WTC11 (cell line): ENCODE results near the gene TBC1D1.

ENCODE experiments used
- CREM ChIP-seq: sonication (generic); formaldehyde crosslinking; IDR thresholded peaks from 2 replicates; pipeline ENCODE4 v1.8.1; 2022; ENCODE audit warnings: mild to moderate bottlenecking, missing genetic modification reagents, moderate library complexity
- ESRRA ChIP-seq: sonication (generic); formaldehyde crosslinking; IDR thresholded peaks from 2 replicates; pipeline ENCODE4 v1.8.1; 2022; ENCODE audit warnings: mild to moderate bottlenecking, missing genetic modification reagents, borderline replicate concordance
- ETV6 ChIP-seq: sonication (generic); formaldehyde crosslinking; IDR thresholded peaks from 2 replicates; pipeline ENCODE4 v1.8.1; 2022; ENCODE audit warnings: mild to moderate bottlenecking, missing genetic modification reagents
- FOXK1 ChIP-seq: sonication (generic); formaldehyde crosslinking; IDR thresholded peaks from 2 replicates; pipeline ENCODE4 v1.8.0; 2022; ENCODE audit warnings: mild to moderate bottlenecking, moderate library complexity, missing genetic modification reagents
- GABPB1 ChIP-seq: sonication (generic); formaldehyde crosslinking; IDR thresholded peaks from 2 replicates; pipeline ENCODE4 v1.8.1; 2023; ENCODE audit warnings: mild to moderate bottlenecking, missing genetic modification reagents
- KAT7 ChIP-seq: sonication (generic); formaldehyde crosslinking; IDR thresholded peaks from 2 replicates; pipeline ENCODE4 v1.8.1; 2023; ENCODE audit warnings: missing genetic modification reagents, mild to moderate bottlenecking, borderline replicate concordance
- NR1H2 ChIP-seq: sonication (generic); formaldehyde crosslinking; IDR thresholded peaks from 2 replicates; pipeline ENCODE4 v1.9.0; 2021; ENCODE audit warnings: mild to moderate bottlenecking, moderate library complexity, missing genetic modification reagents
- TCF7 ChIP-seq: sonication (generic); formaldehyde crosslinking; IDR thresholded peaks from 2 replicates; pipeline ENCODE4 v1.8.0; 2022; ENCODE audit warnings: mild to moderate bottlenecking, low read depth, missing genetic modification reagents, moderate library complexity
- ZNF423 ChIP-seq: fragments of 250-450 bp; sonication (Bioruptor Pico); IDR thresholded peaks from 2 replicates; pipeline ENCODE4 v2.1.2; 2022; ENCODE audit warnings: mild to moderate bottlenecking, moderate library complexity
- TF ChIP-seq, protein P1 (sequence below): fragments of 200-600 bp; IDR thresholded peaks from 2 replicates; pipeline ENCODE4 v1.8.0; 2022; ENCODE audit warnings: antibody characterized with exemption
- TF ChIP-seq, protein P2 (sequence below): sonication (generic); formaldehyde crosslinking; IDR thresholded peaks from 2 replicates; pipeline ENCODE4 v1.8.1; 2023; ENCODE audit warnings: mild to moderate bottlenecking, missing genetic modification reagents, moderate library complexity
- TF ChIP-seq, protein P3 (sequence below): sonication (generic); formaldehyde crosslinking; IDR thresholded peaks from 2 replicates; pipeline ENCODE4 v1.8.0; 2023; ENCODE audit warnings: mild to moderate bottlenecking, missing genetic modification reagents
- TF ChIP-seq, protein P4 (sequence below): sonication (generic); formaldehyde crosslinking; IDR thresholded peaks from 2 replicates; pipeline ENCODE4 v1.8.1; 2022; ENCODE audit warnings: low read depth, mild to moderate bottlenecking, moderate library complexity, missing genetic modification reagents, borderline replicate concordance

DNA sequence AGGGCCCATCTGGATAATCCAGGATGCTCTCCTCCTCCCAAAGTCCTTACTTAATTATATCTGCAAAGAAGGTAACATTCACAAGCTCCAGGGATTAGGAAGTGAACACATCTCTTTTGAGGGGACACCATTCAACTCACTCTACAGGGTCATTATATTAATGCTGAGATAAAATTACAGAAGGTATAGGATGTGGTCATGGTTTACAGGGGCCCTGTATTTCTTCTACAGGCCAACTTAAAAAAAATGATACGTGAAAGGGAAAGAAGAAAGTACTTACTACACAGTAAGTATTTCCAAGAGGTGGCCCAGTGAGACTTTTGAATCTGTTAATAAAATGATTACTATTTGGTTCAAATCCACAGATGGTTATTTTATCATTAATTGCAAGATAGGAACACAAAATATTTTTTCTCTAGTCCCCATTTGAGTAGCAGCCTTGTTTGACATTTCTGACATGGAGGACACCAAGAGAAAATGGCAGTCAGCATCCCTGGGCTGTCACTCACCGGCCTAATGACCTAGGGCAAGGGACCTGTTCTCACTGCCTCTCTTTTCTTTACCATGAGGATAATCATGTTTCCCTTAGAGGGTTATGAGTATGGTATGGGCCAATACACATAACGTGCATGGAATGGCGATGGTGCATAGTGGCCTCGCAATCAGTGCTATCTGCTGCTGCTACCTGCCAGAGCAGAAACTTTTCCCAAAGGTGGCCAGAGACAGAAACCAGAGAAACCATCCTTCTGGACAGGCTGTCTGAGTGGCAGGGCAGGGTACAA lies 209.8 kb downstream of the TBC1D1 start:
- TF ChIP-seq ETV6 (CRISPR knock-in tag) (no peak), CREM (CRISPR knock-in tag) (no peak), KAT7 (CRISPR knock-in tag) (no peak), FOXK1 (CRISPR knock-in tag) (no peak), TCF7 (no peak), NR1H2 (no peak), ZNF423 (no peak), ESRRA (CRISPR knock-in tag) (no peak), GABPB1 (CRISPR knock-in tag) (no peak)
- TF ChIP-seq, protein P1, sequence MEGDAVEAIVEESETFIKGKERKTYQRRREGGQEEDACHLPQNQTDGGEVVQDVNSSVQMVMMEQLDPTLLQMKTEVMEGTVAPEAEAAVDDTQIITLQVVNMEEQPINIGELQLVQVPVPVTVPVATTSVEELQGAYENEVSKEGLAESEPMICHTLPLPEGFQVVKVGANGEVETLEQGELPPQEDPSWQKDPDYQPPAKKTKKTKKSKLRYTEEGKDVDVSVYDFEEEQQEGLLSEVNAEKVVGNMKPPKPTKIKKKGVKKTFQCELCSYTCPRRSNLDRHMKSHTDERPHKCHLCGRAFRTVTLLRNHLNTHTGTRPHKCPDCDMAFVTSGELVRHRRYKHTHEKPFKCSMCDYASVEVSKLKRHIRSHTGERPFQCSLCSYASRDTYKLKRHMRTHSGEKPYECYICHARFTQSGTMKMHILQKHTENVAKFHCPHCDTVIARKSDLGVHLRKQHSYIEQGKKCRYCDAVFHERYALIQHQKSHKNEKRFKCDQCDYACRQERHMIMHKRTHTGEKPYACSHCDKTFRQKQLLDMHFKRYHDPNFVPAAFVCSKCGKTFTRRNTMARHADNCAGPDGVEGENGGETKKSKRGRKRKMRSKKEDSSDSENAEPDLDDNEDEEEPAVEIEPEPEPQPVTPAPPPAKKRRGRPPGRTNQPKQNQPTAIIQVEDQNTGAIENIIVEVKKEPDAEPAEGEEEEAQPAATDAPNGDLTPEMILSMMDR = no peak
- TF ChIP-seq, protein P2, sequence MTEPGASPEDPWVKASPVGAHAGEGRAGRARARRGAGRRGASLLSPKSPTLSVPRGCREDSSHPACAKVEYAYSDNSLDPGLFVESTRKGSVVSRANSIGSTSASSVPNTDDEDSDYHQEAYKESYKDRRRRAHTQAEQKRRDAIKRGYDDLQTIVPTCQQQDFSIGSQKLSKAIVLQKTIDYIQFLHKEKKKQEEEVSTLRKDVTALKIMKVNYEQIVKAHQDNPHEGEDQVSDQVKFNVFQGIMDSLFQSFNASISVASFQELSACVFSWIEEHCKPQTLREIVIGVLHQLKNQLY (CRISPR knock-in tag) = no peak
- TF ChIP-seq, protein P3, sequence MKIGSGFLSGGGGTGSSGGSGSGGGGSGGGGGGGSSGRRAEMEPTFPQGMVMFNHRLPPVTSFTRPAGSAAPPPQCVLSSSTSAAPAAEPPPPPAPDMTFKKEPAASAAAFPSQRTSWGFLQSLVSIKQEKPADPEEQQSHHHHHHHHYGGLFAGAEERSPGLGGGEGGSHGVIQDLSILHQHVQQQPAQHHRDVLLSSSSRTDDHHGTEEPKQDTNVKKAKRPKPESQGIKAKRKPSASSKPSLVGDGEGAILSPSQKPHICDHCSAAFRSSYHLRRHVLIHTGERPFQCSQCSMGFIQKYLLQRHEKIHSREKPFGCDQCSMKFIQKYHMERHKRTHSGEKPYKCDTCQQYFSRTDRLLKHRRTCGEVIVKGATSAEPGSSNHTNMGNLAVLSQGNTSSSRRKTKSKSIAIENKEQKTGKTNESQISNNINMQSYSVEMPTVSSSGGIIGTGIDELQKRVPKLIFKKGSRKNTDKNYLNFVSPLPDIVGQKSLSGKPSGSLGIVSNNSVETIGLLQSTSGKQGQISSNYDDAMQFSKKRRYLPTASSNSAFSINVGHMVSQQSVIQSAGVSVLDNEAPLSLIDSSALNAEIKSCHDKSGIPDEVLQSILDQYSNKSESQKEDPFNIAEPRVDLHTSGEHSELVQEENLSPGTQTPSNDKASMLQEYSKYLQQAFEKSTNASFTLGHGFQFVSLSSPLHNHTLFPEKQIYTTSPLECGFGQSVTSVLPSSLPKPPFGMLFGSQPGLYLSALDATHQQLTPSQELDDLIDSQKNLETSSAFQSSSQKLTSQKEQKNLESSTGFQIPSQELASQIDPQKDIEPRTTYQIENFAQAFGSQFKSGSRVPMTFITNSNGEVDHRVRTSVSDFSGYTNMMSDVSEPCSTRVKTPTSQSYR (CRISPR knock-in tag) = no peak
- TF ChIP-seq, protein P4, sequence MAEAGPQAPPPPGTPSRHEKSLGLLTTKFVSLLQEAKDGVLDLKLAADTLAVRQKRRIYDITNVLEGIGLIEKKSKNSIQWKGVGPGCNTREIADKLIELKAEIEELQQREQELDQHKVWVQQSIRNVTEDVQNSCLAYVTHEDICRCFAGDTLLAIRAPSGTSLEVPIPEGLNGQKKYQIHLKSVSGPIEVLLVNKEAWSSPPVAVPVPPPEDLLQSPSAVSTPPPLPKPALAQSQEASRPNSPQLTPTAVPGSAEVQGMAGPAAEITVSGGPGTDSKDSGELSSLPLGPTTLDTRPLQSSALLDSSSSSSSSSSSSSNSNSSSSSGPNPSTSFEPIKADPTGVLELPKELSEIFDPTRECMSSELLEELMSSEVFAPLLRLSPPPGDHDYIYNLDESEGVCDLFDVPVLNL = no peak
